Panc1 (cell line): ENCODE measurements around the gene HOXD3.

Experiments used
- POLR2AphosphoS5 ChIP-seq: IDR thresholded peaks from 2 replicates; pipeline ENCODE4 v1.6.1; 2012; ENCODE audit warnings: mild to moderate bottlenecking, low read depth, low read length, moderate library complexity
- SIN3A ChIP-seq: IDR thresholded peaks from 2 replicates; pipeline ENCODE4 v1.6.1; 2012; ENCODE audit warnings: low read depth, mild to moderate bottlenecking, low read length, moderate library complexity, borderline replicate concordance; ENCODE audit not compliant: insufficient read depth
- TCF7L2 ChIP-seq: IDR thresholded peaks from 2 replicates; pipeline ENCODE4 v1.6.1; 2011; ENCODE audit warnings: mild to moderate bottlenecking, low read depth, low read length, inconsistent platforms
- TF ChIP-seq, protein P1 (sequence below): fragments of 450-650 bp; IDR thresholded peaks from 2 replicates; pipeline ENCODE4 v1.5.1; 2017; ENCODE audit warnings: mild to moderate bottlenecking
- TF ChIP-seq, protein P2 (sequence below), 2 experiments: IDR thresholded peaks; 2 replicates each; pipeline ENCODE4 v1.6.1; 2011 to 2012; ENCODE audit warnings: low read depth in 2 of 2, control low read depth in 1 of 2, low read length in 1 of 2, mild to moderate bottlenecking in 1 of 2, moderate library complexity in 1 of 2; ENCODE audit not compliant: insufficient read depth in 1 of 2

DNA sequence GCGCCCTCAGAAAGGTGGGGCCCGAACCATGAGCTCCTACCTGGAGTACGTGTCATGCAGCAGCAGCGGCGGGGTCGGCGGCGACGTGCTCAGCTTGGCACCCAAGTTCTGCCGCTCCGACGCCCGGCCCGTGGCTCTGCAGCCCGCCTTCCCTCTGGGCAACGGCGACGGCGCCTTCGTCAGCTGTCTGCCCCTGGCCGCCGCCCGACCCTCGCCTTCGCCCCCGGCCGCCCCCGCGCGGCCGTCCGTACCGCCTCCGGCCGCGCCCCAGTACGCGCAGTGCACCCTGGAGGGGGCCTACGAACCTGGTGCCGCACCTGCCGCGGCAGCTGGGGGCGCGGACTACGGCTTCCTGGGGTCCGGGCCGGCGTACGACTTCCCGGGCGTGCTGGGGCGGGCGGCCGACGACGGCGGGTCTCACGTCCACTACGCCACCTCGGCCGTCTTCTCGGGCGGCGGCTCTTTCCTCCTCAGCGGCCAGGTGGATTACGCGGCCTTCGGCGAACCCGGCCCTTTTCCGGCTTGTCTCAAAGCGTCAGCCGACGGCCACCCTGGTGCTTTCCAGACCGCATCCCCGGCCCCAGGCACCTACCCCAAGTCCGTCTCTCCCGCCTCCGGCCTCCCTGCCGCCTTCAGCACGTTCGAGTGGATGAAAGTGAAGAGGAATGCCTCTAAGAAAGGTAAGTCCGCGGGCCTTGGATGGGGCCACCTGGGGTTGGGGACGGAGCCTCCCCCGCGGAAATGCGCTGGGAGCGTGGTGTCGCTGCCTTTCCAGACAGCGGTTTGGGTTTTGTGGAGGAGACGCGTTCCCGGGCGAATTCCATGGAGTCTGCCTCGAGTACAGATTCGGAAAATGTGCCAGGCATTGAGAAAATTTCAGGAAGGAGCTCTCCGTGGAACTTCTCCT lies 31.9 kb downstream of the HOXD3 start:
- TF ChIP-seq, protein P1, sequence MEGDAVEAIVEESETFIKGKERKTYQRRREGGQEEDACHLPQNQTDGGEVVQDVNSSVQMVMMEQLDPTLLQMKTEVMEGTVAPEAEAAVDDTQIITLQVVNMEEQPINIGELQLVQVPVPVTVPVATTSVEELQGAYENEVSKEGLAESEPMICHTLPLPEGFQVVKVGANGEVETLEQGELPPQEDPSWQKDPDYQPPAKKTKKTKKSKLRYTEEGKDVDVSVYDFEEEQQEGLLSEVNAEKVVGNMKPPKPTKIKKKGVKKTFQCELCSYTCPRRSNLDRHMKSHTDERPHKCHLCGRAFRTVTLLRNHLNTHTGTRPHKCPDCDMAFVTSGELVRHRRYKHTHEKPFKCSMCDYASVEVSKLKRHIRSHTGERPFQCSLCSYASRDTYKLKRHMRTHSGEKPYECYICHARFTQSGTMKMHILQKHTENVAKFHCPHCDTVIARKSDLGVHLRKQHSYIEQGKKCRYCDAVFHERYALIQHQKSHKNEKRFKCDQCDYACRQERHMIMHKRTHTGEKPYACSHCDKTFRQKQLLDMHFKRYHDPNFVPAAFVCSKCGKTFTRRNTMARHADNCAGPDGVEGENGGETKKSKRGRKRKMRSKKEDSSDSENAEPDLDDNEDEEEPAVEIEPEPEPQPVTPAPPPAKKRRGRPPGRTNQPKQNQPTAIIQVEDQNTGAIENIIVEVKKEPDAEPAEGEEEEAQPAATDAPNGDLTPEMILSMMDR: no peak
- TF ChIP-seq, protein P2, sequence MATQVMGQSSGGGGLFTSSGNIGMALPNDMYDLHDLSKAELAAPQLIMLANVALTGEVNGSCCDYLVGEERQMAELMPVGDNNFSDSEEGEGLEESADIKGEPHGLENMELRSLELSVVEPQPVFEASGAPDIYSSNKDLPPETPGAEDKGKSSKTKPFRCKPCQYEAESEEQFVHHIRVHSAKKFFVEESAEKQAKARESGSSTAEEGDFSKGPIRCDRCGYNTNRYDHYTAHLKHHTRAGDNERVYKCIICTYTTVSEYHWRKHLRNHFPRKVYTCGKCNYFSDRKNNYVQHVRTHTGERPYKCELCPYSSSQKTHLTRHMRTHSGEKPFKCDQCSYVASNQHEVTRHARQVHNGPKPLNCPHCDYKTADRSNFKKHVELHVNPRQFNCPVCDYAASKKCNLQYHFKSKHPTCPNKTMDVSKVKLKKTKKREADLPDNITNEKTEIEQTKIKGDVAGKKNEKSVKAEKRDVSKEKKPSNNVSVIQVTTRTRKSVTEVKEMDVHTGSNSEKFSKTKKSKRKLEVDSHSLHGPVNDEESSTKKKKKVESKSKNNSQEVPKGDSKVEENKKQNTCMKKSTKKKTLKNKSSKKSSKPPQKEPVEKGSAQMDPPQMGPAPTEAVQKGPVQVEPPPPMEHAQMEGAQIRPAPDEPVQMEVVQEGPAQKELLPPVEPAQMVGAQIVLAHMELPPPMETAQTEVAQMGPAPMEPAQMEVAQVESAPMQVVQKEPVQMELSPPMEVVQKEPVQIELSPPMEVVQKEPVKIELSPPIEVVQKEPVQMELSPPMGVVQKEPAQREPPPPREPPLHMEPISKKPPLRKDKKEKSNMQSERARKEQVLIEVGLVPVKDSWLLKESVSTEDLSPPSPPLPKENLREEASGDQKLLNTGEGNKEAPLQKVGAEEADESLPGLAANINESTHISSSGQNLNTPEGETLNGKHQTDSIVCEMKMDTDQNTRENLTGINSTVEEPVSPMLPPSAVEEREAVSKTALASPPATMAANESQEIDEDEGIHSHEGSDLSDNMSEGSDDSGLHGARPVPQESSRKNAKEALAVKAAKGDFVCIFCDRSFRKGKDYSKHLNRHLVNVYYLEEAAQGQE (IDR thresholded peaks at IDR 0.05; ENCODE audit: insufficient read depth in 1 of 2, low read depth in 2 of 2, low read length in 1 of 2): no peak
- TF ChIP-seq TCF7L2 (no peak), POLR2AphosphoS5 (no peak), SIN3A (no peak)
